Measurements from ENCODE around the gene EXD1.
"Not testable (repeated sequence)": the region's sequence is repeated elsewhere in the genome, so short reads cannot be mapped to it uniquely, and the experiment has no call there.

Gene EXD1, protein sequence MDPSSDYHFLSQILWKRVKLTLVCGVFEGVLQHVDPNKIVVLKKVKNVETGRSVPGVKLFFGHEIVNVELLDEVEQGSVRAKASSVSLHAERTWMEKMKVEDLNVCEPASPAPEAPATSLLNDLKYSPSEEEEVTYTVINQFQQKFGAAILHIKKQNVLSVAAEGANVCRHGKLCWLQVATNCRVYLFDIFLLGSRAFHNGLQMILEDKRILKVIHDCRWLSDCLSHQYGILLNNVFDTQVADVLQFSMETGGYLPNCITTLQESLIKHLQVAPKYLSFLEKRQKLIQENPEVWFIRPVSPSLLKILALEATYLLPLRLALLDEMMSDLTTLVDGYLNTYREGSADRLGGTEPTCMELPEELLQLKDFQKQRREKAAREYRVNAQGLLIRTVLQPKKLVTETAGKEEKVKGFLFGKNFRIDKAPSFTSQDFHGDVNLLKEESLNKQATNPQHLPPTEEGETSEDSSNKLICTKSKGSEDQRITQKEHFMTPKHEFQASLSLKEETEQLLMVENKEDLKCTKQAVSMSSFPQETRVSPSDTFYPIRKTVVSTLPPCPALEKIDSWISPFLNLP

DNA sequence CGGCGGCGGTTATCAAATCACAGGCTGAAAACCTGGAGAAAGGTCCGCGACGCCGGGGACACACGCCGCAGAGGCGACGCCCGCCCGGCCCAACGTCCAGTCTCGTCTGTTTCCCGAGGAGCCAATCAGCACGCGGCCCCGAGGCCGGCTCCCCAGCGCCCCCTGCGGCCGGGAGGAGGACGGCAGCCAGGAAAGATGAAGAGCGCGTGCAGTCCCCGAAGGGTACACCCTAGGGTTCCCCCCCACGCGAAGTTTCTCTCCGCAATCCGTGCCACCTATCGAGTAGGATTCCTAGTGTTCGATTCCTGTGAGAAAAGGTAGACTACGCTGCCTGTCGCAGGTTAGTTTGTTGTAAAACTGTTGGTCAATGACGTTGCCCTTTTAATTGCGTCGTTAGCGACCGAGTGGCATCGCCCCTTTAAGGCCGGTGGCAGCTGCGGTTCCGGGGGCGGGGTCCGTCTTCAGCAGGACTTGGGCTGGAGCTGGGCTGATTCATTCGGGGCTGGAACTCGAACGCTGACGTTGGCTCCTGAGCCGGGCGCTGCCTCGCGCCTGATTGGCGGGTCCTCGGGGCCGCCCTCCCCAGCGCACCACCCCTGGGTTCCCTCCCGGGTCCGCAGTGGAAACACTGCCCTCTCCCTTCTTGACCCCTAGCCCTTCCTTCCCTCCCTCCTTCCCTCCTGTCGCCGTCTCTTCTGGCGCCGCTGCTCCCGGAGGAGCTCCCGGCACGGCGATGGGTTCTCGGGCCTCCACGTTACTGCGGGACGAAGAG, at the start of gene EXD1, which contains the start of gene CHP1:
Gene EXD1 (minus strand): TSS at position 108 of the 772 bp plus-strand sequence. CDS start 4,182 bp downstream, outside the sequence.
Gene CHP1 (plus strand): TSS at position 619 of the 772 bp plus-strand sequence. CDS start 115 bp downstream, at position 734.
- peak; percentile 98 for DNase-seq (ENCODE audit: low read depth)

DNA sequence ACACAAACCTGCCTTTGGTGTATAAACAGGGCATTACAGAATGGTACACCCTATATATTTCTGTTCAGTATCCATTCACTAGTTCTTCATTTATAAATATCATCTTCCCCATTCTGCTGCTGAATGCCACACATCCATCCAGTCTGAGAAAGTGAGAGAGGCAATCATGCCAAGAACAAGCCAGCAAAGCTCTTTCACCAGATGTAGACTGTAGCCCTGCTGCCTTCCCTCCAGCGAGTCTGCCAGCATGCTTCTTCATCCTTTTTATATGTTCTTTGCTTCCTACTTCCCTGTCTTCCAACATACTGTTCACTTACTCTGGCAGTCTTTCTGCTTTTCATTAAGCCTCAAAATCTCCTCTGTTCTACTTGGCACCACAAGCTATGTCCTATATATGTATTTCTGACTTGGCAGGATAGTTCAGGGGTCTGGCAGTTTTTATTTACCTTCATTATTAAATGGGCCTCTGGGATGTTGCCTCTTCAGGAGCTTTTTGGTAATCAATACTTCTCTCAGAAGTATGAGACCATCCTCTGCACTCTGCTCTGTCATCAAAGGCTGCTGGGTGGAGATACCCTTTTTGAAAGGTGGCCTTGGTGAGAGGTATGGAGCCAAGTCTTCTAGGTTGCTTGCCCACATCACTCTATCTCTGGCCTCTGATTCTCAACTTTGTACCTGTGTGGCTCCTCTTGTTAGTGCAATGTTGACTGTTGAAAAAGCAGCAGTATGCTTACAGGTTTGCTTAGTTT, 49.2 kb upstream of the EXD1 start:
- DNase-seq (ENCODE audit: low read depth), result no peak

DNA sequence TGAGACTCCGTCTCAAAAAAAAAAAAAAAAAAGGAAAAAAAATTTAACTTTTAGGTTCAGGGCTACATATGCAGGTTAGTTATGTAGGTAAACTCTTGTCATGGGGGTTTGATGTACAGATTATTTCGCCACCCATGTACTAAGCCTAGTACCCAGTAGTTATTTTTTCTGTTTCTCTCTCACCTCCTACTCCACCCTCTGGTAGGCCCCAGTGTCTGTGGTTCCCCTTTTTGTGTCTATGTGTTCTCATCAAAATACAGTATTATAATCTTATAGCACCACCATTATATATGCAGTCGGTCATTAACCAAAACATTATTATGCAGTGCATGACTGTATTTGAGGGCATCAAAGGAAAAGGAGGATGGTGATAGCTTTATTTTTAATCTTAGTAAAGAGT, 47.8 kb upstream of the EXD1 start:
- no peak for DNase-seq (ENCODE audit: low read depth)

DNA sequence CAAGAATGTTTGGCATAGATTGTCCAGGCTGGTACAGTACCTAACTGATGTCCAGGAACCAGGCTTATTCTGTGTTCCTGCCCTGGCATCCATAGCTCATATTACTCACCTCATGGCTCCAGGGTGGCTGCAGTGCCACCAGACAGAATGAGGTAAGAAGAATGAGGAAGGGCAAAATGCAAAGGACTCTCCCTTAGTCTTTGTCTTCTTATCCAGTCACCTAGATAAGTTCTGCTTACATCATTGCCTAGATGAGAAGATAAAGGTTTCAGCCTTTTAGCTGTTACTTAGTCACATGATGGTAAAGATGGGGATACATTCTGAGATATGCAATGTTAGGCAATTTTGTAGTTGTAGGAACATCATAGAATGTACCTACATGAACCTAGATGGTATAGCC, 46.3 kb upstream of the EXD1 start:
- no peak for DNase-seq (ENCODE audit: low read depth)

DNA sequence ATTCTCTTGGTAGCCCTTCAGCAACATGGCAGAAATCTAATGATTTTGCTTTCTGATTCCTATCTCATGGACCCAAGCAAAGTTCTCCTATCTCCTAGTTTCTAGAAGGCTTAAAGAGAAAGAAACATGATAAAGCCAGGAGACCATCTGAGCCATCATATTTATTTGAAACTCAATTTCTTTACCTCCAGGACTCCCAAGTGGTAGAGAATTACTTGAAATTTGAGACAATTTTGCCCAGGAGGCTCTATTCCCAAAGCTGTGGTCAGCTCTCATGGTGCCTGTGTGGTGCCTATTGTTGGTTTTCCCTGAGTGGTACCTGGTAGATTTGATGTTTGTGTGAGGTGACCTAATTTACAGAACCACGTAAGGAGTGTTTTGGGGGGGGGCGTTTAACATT, 39.3 kb upstream of the EXD1 start:
- DNase-seq (ENCODE audit: low read depth), result no peak

DNA sequence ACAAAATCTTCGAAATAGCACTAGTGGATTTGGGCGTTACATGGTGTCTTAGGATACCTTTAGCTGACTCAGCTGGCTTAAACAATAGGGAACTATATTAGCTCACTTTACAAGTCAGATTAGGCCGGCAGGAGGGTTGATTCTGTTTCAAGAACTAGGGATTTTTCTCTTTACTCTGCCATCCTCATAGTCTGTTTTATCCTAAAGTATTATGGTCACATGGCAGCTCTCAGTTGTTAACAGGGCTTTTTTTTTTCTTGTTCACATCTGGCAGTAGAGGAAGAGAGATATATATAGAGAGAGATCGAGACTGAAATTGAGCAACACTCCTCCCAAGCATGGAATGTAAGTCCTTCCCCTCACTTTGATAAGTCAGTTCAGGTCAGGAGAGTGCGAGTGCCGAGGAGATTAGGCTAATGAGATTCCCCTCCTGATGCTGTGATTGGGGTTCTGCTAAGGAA, 33.4 kb upstream of the EXD1 start:
- peak; percentile 21 for DNase-seq (ENCODE audit: low read depth)

DNA sequence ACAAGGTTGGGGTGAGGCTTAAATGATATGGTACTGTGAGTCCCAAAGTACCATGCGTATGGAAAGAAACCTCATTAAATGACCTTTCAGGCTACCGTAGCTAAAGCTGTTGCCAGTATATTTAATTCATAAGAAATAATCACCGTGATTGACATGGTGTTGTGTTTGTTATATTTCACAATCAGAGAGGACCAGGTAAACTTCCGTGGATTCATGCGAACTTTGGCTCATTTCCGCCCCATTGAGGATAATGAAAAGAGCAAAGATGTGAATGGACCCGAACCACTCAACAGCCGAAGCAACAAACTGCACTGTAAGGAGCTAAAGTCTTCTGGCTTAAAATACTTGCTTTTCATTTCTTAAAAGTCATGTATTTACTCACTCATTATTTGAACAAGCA, 32.0 kb upstream of the EXD1 start:
- no peak for DNase-seq (ENCODE audit: low read depth)

DNA sequence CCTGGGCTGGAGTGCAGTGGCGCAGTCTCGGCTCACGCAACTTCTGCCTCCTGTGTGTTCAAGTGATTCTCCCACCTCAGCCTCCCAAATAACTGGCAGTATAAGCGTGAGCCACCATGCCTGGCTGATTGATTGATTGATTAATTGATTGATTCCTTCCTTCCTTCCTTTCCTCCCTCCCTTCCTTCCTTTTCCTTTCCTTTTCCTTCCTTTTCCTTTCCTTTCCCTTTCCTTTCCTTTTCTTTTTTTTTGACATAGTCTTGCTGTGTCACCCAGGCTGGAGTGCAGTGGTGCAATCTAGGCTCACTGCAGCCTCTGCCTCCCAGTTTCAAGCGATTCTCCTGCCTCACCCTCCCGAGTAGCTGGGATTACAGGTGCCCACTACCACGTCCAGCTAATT, 30.4 kb upstream of the EXD1 start:
- not testable (repeated sequence) for DNase-seq (ENCODE audit: low read depth)

DNA sequence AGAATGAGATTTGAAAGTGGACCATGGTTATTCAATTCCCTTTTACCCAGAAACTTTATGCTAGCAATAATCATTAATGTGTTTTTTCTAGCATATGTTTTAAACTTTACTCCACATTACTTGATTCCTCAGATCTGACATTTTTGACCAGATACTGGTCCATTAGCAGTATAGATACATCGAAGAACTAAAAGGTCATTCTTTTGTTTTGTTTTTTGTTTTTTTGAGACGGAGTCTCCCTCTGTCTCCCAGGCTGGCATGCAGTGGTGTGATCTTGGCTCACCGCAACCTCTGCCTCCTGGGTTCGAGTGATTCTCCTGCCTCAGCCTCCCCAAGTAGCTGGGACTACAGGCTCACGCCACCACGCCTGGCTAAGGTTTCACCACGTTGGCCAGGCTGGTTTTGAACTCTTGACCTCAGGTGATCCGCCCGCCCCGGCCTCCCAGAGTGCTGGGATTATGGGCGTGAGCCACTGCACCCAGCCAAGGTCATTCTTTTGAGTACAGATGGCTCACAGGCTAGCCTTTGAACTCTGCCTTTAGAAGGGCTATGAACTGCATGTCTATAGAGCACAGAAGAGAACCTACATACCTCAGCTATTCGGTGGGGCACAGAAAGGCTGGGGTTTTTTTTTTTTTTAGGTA, 29.1 kb upstream of the EXD1 start:
- no peak for DNase-seq (ENCODE audit: low read depth)

DNA sequence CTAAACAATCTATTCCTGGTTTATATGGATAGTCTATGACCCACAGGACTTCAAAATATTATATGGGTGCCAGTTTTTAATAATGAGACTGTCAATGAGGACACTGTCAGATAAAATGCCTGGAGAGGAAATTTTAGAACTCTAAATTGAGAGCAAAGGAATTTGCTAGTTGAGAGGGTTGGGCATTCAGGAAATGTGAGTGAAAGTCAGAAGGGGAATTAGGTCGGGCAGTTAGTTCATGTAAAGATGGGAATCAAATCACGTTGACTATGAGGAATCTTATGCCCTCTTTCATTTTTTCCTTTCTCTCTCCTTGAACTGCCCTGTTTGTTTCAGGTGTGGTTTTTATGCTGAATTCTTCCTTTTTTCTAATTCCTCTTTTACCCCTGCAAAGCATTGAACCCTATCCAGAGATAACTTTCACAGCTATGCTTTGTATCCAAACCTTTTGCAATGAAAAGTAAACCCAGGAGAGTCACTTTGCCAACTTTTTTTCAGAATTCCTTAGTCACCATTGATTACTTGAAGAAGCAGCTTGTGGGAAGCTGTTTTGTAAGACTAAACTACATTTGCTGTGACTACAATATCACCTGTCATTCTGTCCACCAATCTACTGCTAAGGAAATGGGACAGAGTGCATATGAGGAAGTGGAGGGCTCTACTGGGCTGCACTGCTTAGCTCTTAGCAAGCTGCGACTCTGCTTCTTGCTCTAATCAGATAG, 28.4 kb upstream of the EXD1 start:
- DNase-seq (ENCODE audit: low read depth), result no peak

DNA sequence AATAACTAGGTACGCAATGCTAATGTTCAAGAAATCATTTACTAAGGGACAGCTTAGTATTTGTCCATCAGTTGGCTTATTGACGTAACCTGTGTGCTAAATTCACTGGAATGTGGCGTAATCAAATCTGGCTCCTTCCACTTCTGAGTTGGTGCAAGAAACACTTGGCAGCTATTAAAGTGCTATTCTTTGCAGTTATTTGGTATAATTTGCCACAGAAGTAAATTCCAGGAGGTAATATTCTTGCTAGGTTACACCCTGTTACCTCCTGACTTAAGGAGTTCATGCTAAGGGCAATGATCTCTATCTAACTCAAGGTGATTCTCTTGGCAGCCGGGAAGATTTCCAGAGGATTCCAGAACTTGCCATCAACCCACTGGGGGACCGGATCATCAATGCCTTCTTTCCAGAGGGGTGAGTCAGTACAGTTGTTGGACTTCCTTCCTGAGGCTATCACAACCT, 26.1 kb upstream of the EXD1 start:
- DNase-seq (ENCODE audit: low read depth), result no peak

DNA sequence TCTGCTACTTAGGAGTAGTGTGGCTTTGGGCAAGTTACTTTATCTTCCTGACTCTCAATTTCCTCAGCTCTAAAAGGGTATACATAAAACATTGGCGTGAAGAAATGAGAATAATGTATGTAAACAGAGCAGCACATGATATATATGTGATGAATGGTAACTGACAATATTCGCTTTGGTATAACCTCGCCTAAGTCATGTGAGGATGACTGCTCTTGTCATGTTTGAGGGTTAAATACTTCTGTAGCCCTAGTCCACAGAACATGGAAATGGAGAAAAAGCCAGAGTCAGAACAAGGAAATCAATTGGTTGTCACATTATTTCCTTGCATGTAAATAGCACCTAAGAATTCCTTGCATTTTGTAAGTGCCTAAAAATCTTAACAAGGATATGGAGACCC, 25.5 kb upstream of the EXD1 start:
- DNase-seq (ENCODE audit: low read depth), result no peak

DNA sequence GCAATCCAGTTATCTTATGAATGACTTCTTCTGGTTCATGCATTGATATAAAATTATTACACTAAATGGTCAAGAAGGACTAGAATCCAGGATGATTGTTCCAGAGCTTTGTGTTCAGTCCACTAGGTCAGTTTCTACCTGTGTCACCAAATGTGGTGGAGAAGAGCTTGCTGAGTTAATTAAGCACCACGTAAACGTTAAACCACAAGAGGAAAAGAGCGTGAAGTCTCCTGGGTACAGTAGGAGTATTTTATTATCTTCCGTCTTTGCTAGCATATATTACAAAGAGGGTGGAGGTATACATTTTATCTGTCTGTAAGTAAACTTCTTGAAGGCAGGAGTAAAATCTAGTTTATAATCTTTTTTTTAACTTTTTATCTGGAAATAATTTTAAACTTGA, 24.0 kb upstream of the EXD1 start:
- DNase-seq (ENCODE audit: low read depth), result no peak

DNA sequence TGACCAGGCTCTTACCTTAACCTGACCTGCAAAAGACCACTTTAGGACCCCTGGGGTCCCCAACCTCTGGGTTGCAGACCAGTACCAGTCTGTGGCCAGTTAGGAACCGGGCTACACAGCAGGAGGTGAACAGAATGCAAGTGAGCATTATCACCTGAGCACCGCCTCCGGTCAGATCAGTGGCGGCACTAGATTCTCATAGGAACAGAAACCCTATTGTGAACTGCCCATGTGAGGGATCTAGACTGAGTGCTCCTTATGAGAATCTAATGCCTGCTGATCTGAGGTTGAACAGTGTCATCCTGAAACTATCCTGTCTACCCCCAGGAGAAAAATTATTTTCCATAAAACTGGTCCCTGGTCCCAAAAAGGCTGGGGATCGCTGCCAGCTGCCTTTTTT, 20.9 kb upstream of the EXD1 start:
- no peak for DNase-seq (ENCODE audit: low read depth)

DNA sequence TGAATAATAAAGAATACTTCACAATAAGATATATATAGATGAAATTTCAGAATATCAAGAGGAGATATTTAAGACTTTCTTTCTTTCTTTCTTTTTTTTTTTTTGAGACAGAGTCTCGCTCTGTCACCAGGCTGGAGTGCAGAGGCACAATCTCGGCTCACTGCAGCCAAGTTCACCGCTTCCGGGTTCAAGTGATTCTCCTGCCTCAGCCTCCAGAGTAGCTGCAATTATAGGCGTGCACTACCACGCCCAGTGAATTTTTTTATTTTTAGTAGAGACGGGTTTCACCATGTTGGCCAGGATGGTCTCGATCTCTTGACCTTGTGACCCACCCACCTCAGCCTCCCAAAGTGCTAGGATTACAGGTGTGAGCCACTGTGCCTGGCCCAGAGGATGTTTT, 20.2 kb upstream of the EXD1 start:
- not testable (repeated sequence) for DNase-seq (ENCODE audit: low read depth)

DNA sequence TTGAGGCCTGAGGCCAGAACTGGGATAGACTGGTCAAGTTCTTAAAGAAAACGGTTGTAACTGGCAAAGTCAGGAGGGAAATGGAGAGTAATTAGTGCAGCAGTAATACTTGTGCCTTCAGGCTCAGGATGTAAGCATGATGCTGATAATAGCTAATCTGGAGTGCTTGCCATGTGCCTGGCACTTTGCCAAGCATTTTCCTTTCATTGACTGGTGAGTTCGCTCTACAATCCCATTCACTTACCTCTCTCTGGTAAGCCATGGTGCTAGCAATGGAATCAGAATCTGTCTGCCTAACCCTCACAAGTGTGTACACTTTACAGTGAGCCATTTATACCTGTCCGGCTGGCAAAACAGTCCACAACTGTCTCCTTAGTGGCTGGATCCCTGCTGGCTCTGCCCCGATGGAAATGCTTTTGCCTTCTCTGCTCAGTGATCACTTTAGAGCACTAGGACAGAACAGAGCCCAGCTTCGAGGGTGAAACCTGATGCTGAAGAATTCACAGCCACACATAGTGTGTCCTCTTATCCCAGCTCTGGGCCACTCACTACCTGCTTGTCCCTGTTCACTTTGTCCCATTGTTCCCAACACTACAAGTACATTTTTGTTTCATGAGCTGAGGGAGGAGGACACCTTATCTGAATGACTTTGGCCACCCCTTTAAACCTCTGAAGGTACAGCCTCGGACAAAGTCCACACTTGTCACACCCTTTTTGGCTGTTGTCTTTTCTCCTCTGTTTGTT, 10.8 kb upstream of the EXD1 start:
- no peak for DNase-seq (ENCODE audit: low read depth)

DNA sequence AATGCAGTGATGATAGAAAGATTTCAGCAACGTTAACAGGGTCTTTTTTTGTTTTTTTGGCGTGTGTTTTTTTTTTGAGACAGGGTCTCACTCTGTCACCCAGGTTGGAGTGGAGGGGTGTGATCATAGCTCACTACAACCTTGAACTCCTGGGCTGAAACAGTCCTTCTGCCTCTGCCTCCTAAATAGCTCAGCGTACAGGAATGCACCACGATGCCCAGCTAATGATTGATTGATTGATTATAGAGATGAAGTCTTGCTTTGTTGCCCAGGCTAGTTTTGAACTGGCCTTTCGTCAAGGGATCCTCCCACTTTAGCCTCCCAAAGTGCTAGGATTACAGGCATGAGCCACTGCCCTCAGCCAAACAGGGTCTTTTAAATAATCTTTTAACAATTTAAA, 7.5 kb upstream of the EXD1 start:
- DNase-seq (ENCODE audit: low read depth), result no peak

DNA sequence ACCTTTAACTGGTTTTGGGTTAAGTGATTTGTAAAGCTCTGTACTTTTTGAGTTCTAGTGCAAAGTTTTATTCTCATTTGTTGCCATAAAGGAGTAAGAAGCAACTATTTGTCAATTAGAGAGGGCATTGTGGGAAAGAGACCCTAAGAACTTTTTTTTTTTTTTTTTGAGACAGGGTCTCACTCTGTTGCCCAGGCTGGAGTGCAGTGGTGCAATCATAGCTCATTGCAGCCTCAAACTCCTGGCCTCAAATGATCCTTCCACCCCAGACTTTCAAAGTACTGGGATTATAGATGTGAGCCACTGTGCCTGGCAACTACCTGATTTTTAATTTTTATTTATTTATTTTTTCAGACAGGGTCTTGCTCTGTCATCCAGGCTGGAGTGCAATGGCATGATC, 5.4 kb upstream of the EXD1 start:
- no peak for DNase-seq (ENCODE audit: low read depth)

DNA sequence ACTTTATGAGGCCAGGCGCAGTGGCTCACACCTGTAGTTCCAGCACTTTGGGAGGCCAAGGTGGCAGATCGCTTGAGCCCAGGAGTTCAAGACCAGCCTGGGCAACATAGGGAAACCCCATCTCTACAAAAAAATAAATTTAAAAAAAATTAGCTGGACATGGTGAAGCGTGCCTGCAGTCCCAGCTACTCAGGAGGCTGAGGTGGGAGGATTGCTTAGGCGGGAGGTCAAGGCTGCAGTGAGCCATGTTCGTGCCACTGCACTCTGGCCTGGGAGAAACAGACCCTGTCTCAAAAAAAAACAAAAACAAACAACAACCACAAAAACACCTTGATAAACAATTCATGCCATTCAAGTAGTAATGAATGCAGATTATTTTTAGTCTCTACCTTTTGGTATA, 4.7 kb upstream of the EXD1 start:
- DNase-seq (ENCODE audit: low read depth), result not testable (repeated sequence)

DNA sequence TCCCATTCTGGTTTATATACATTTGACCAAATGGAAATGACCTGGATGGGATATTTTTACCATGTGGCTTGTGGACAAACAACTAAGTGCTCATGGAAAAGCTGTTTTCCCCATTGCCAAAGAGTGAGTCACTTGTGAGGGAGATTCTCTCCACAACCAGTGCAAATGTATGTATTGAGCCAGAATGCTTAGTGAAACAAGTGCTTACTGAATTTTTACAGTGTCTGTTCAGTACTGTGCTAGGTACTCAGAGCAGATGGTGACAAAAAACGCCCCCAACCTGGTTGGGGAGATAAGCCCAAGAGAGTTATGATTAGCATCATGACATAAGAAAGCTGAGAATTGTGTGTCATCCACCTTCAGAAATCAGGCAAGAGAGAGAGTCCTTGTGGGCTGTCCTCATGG, 2.8 kb upstream of the EXD1 start:
- DNase-seq (ENCODE audit: low read depth), result peak; percentile 74
